Choroid plexus epithelial cell (primary cell): Measurements from ENCODE around the gene GATD1.

Source experiments
- DNase-seq: peaks from one replicate; pipeline ENCODE4 v3.0.0-alpha.2; 2010; ENCODE audit warnings: low read depth
- H3K4me3 ChIP-seq: 2 replicates; pipeline ENCODE4 v1.5.1; 2011; ENCODE audit warnings: low read depth, mild to moderate bottlenecking, control low read depth, low read length, moderate library complexity
- CTCF ChIP-seq: conservative IDR thresholded peaks from 2 replicates; pipeline ENCODE4 v1.5.1; 2011; ENCODE audit warnings: low read depth, mild to moderate bottlenecking, control low read depth, inconsistent platforms, low read length, moderate library complexity

GATD1 gene, protein sequence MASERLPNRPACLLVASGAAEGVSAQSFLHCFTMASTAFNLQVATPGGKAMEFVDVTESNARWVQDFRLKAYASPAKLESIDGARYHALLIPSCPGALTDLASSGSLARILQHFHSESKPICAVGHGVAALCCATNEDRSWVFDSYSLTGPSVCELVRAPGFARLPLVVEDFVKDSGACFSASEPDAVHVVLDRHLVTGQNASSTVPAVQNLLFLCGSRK

GRCh38 chr11:777288-778255 is at the start of gene GATD1:
Gene GATD1 (minus strand): TSS chr11:777487. CDS start chr11:777462, 25 bp downstream.
- TF ChIP-seq CTCF = no peak
- H3K4me3 ChIP-seq = peak within 1 kb of the TSS; percentile 88
- peak; percentile 87 for DNase-seq

DNA sequence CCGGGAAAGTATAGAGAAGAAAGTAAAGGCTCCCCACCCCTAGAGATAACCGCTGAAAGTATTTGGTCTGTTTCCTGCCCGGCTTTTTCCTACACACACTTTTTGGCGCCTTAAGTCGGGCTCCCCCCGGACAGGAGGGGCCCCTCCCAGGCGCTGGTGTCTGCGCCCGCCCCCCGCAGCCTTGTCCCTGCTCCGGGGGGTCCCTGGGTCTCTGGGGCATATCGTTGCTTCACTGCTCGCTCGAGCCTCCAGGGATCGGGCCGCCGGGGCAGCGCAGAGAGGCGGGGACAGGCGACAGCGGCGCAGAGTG is 49.5 kb upstream of the GATD1 start:
- H3K4me3 ChIP-seq = peak overlapping the region; percentile 34
- TF ChIP-seq CTCF = no peak
- DNase-seq = no peak

DNA sequence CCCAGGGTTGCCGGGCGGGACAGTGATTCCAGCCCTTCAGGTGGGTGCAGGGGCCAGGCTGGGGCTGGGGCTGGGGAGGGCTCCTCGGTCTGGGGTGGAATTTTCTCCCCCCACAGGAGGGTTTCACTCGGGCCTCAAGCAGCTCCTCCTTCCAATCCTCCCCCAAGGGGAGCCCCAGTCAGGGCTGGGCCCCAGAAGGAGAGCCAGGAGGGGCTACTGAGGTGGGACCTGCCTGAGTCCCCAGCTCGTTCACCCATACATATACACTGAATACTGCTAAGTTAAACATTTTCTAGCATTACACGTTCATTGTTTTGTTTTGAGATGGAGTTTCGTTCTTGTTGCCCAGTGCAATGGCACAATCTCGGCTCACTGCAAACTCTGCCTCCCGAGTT is 48.9 kb upstream of the GATD1 start:
- TF ChIP-seq CTCF = no peak
- DNase-seq = no peak

DNA sequence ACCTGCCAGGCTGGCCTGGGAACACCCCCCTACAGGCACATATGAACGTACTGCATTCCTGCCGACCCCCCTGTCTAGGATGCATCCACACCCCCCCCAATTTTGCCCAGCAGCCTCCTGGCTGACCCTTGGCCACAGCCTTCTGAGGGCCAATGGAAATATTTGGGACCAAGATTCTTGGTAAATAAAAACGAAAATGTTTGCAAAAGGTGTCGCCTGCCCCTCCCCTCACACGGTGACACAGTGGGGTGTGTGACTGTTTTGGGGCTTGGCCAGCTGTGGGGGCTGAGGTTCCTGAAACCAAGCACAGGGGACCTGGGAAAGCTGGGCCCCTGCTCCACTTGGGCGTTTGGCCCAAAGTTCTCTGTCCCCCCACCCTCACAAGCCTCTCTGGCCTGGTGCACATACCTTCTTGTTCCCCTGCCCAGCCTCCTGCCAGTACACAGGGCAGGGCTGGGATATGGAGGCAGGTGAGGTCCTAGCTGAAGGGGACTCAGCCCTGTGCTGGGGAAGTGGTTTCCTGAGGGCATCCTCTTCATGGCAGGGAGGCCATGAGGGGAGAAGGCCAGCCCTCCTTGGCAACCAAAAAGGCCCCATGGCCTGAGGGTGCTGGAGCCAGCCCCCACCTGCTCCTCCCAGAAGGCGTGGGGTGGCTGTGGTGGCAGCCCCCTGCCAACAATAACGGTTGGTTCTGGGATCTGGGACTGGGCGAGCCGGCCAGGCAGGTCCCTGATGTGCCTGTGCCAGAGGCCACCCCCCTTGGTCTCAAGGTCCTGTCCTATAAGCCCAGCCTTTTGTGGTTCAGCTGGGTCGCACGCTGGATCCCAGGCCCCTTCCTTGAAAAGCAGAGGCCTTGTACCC is 48.3 kb upstream of the GATD1 start:
- H3K4me3 ChIP-seq = no peak overlapping the region
- TF ChIP-seq CTCF = no peak
- DNase-seq = no peak

More for the DNA sequence above, 48.9 kb upstream of the GATD1 start:
- no peak overlapping the region for H3K4me3 ChIP-seq

GRCh38 chr11:824942-825341 is 47.7 kb upstream of the GATD1 start:
- H3K4me3 ChIP-seq = no peak overlapping the region
- DNase-seq = no peak
- no peak for TF ChIP-seq CTCF

- DNase-seq = no peak
- H3K4me3 ChIP-seq = no peak overlapping the region
- no peak for TF ChIP-seq CTCF
Observed at GRCh38 chr11:824292-824880, 47.1 kb upstream of the GATD1 start.
